Left lung (tissue), 10 donors: Measurements from ENCODE around the gene FOXC2. TPM values are rescaled to one million over a fixed set of nuclear protein-coding genes. Genes with fewer than 3 reads are reported as not detected.
A peak's percentile ranks its signal among the peaks of the same experiment; 100 is the strongest.

Source experiments
- ATAC-seq: fragments of 200-7000 bp; cut with Tn5 transposase; one replicate; pipeline ENCODE4 v1.9.1; 2020; ENCODE audit warnings: moderate library complexity
- DNase-seq, 4 donors: peaks; one replicate each; pipeline ENCODE4 v3.0.0-alpha.2; 2013 to 2020
- H3K27ac ChIP-seq, 2 donors: fragments of 200-600 bp; sonication (generic) in 1 of 2; one replicate each; pipeline versions ENCODE4 v1.5.0 to v1.8.0; 2020 to 2021
- H3K27me3 ChIP-seq, 2 donors: fragments of 200-600 bp; sonication (generic) in 1 of 2; one replicate each; pipeline versions ENCODE4 v1.5.0 to v1.8.0; 2020 to 2021
- H3K36me3 ChIP-seq, 2 donors: fragments of 200-600 bp; sonication (generic) in 1 of 2; one replicate each; pipeline versions ENCODE4 v1.5.0 to v1.8.0; 2020 to 2021
- H3K4me1 ChIP-seq, 2 donors: fragments of 200-600 bp; one replicate each; pipeline ENCODE4 v1.8.0; 2021
- H3K4me3 ChIP-seq, 2 donors: fragments of 200-600 bp; sonication (generic) in 1 of 2; one replicate each; pipeline versions ENCODE4 v1.5.0 to v1.8.0; 2020 to 2021; ENCODE audit warnings: mild to moderate bottlenecking in 1 of 2
- H3K9me3 ChIP-seq, 2 donors: fragments of 200-600 bp; sonication (generic) in 1 of 2; one replicate each; pipeline versions ENCODE4 v1.5.0 to v1.8.0; 2020 to 2021
- CTCF ChIP-seq, 2 donors: fragments of 200-600 bp; sonication (generic) in 1 of 2; IDR thresholded peaks; one replicate each; pipeline versions ENCODE4 v1.5.0 to v1.8.0; 2021; ENCODE audit warnings: antibody characterized with exemption in 2 of 2
- intact Hi-C, 2 donors: fragments of 100-400 bp; cut with DNase I; formaldehyde crosslinking; loops; one replicate each; pipeline versions ENCODE4 v1.11.2 to v1.14.2; 2022
- polyA plus RNA-seq, 6 donors: library from polyadenylated mRNA; unstranded; fragments of 120-200 nt; gene quantifications; one replicate each; pipeline ENCODE4 v1.2.1, GENCODE V29; 2013; ENCODE audit not compliant: insufficient read length in 6 of 6
- total RNA-seq, 2 donors: library from RNA; stranded (reverse); fragmentation: NEBNext Ultra II Directional; extraction: Animal tissue kit (Norgen Biotek cat#: 25700); gene quantifications; one replicate each; pipeline ENCODE4 v1.2.1, GENCODE V29; 2021
- donor health status: DM: no; HTN: yes; CAD: no.
- donor health status: DM: no; HTN: no; CAD: no.

Gene FOXC2
- total and polyA plus RNA-seq, 8 donors, result 0.41 to 2.0 (median 0.93) TPM

- TF ChIP-seq CTCF (IDR thresholded peaks at IDR 0.05), result peak; percentile 87 to 93
- Histone ChIP-seq H3K9me3 (no peaks in the 10 kb centered on the region), H3K27ac (peak overlapping the region in 1 of 2 donors; percentile 64), H3K27me3 (peaks cover 29 to 83% of the 10 kb centered on the region in 2 donors), H3K4me3 (no peak overlapping the region), H3K36me3 (no peaks in the 10 kb centered on the region), H3K4me1 (peaks cover 7 to 15% of the 10 kb centered on the region in 2 donors)
- peak in 2 of 4 donors; percentile 69 to 80 for DNase-seq
- intact Hi-C loops, result loop anchor here (5.0 to 10.0 kb wide), 5 partner anchors 177 to 695 kb away; no protein-coding TSS in a partner anchor
- ATAC-seq, result peak; percentile 66
Observed at GRCh38 chr16:86519649-86520316, 46.8 kb upstream of the FOXC2 start.

GRCh38 chr16:86520317-86521210, 46.1 kb upstream of the FOXC2 start:
- no peak for TF ChIP-seq CTCF (IDR thresholded peaks at IDR 0.05)
- H3K27ac ChIP-seq, result no peak overlapping the region
- H3K36me3 ChIP-seq, result no peaks in the 10 kb centered on the region
- H3K9me3 ChIP-seq, result no peaks in the 10 kb centered on the region
- peaks cover 7 to 15% of the 10 kb centered on the region in 2 donors for H3K4me1 ChIP-seq
- no peak for ATAC-seq
- H3K27me3 ChIP-seq, result peaks cover 22 to 75% of the 10 kb centered on the region in 2 donors
- peak in 1 of 4 donors; percentile 40 for DNase-seq
- no peak overlapping the region for H3K4me3 ChIP-seq
- intact Hi-C loops, result loop anchor here in 1 of 2 donors (10.0 kb wide), 1 partner anchor 696 kb away; no protein-coding TSS in a partner anchor

GRCh38 chr16:86521236-86522197, 45.1 kb upstream of the FOXC2 start:
- Histone ChIP-seq H3K36me3 (no peaks in the 10 kb centered on the region), H3K27ac (no peak overlapping the region), H3K4me3 (no peak overlapping the region), H3K27me3 (peaks cover 15 to 66% of the 10 kb centered on the region in 2 donors), H3K4me1 (peaks cover 7 to 15% of the 10 kb centered on the region in 2 donors), H3K9me3 (no peaks in the 10 kb centered on the region)
- DNase-seq (peak in 1 of 4 donors; percentile 27), ATAC-seq (no peak)
- TF ChIP-seq CTCF (IDR thresholded peaks at IDR 0.05), result no peak
- intact Hi-C loops, result loop anchor here in 1 of 2 donors (10.0 kb wide), 1 partner anchor 697 kb away; no protein-coding TSS in a partner anchor

GRCh38 chr16:86522634-86523033, 44.0 kb upstream of the FOXC2 start:
- no peaks in the 10 kb centered on the region for H3K9me3 ChIP-seq
- no peak for TF ChIP-seq CTCF (IDR thresholded peaks at IDR 0.05)
- intact Hi-C loops, result loop anchor here in 1 of 2 donors (10.0 kb wide), 1 partner anchor 698 kb away; no protein-coding TSS in a partner anchor
- peak in 1 of 4 donors; percentile 46 for DNase-seq
- H3K4me1 ChIP-seq, result peaks cover 7 to 15% of the 10 kb centered on the region in 2 donors
- no peaks in the 10 kb centered on the region for H3K36me3 ChIP-seq
- ATAC-seq, result no peak
- H3K4me3 ChIP-seq, result no peak overlapping the region
- peaks cover 3 to 55% of the 10 kb centered on the region in 2 donors for H3K27me3 ChIP-seq
- H3K27ac ChIP-seq, result no peak overlapping the region
